B cell (primary cell): ENCODE measurements around the gene FAM53B. TPM values are rescaled to one million over a fixed set of nuclear protein-coding genes. Genes with fewer than 3 reads are reported as not detected.

Source experiments
- ATAC-seq: fragments of 200-7000 bp; cut with Tn5 transposase; one replicate; pipeline ENCODE4 v1.10.0; 2021; ENCODE audit warnings: low read depth, mild to moderate bottlenecking, moderate number of reproducible peaks, moderate library complexity
- CTCF ChIA-PET: fragments of 350-600 bp; sonication (Branson Sonifier 250); formaldehyde crosslinking; loops from one replicate; lab custom pipeline; 2021; ENCODE audit warnings: antibody characterized with exemption, inconsistent platforms; lab: Charles Lee
- POLR2A ChIA-PET: fragments of 350-600 bp; sonication (Branson Sonifier 250); formaldehyde crosslinking; loops from one replicate; lab custom pipeline; 2021; ENCODE audit warnings: antibody characterized with exemption; lab: Charles Lee
- DNase-seq: peaks from one replicate; pipeline ENCODE4 v3.0.0; 2013
- H2AFZ ChIP-seq: 2 replicates; pipeline ENCODE4 v1.6.1; 2012; ENCODE audit warnings: mild to moderate bottlenecking, low read depth, low read length; ENCODE audit not compliant: insufficient read depth, poor library complexity, severe bottlenecking
- H3K27ac ChIP-seq, 2 donors: 1 replicate in 1 of 2; 2 replicates in 1 of 2; pipeline ENCODE4 v1.5.1; 2012 to 2013; ENCODE audit warnings: low read length in 2 of 2, mild to moderate bottlenecking in 2 of 2, moderate library complexity in 1 of 2
- H3K27me3 ChIP-seq, 4 experiments: fragments of 200-600 bp in 1 of 4; sonication (generic) in 1 of 4; replicated peaks in 1 of 4; 1 replicate in 2 of 4; 2 replicates in 2 of 4; pipeline versions ENCODE4 v1.6.1 to v1.7.0; 2013 to 2016; ENCODE audit warnings: low read length in 3 of 4, mild to moderate bottlenecking in 2 of 4, mixed read lengths in 1 of 4, moderate library complexity in 1 of 4; ENCODE audit not compliant: insufficient read depth in 4 of 4, control insufficient read depth in 3 of 4; ENCODE audit errors: control extremely low read depth in 1 of 4
- H3K36me3 ChIP-seq, 2 experiments: replicated peaks in 1 of 2; 1 replicate in 1 of 2; 2 replicates in 1 of 2; pipeline versions ENCODE4 v1.6.1 to v1.7.1; 2013; ENCODE audit warnings: low read length in 1 of 2; ENCODE audit not compliant: insufficient read depth in 2 of 2, control insufficient read depth in 1 of 2; ENCODE audit errors: control extremely low read depth in 1 of 2, extremely low read depth in 1 of 2
- H3K4me1 ChIP-seq, 2 donors: fragments of 200-600 bp in 1 of 2; sonication (generic) in 1 of 2; 1 replicate in 1 of 2; 2 replicates in 1 of 2; pipeline versions ENCODE4 v1.5.1 to v1.6.1; 2013 to 2017; ENCODE audit warnings: low read length in 2 of 2; ENCODE audit not compliant: control insufficient read depth in 2 of 2, insufficient read depth in 2 of 2
- H3K4me2 ChIP-seq: replicated peaks from 2 replicates; pipeline ENCODE3; 2012; ENCODE audit warnings: mild to moderate bottlenecking, low read depth, low read length; ENCODE audit not compliant: poor library complexity, severe bottlenecking
- H3K4me3 ChIP-seq, 5 experiments: fragments of 200-600 bp in 1 of 5; sonication (generic) in 1 of 5; 1 replicate in 3 of 5; 2 replicates in 2 of 5; pipeline versions ENCODE4 v1.5.1 to v1.7.0; 2011 to 2016; ENCODE audit warnings: low read length in 4 of 5, mild to moderate bottlenecking in 4 of 5, low read depth in 2 of 5, control low read depth in 1 of 5, moderate library complexity in 1 of 5; ENCODE audit not compliant: insufficient read depth in 1 of 5; ENCODE audit errors: control extremely low read depth in 1 of 5, extremely low read depth in 1 of 5
- H3K79me2 ChIP-seq: fragments of 200-600 bp; sonication (generic); one replicate; pipeline ENCODE4 v1.6.0; 2016; ENCODE audit warnings: low read length; ENCODE audit not compliant: control insufficient read depth, insufficient read depth
- H3K9ac ChIP-seq: fragments of 200-600 bp; sonication (generic); 2 replicates; pipeline ENCODE4 v1.6.1; 2017; ENCODE audit warnings: mild to moderate bottlenecking, low read length, moderate library complexity
- H3K9me3 ChIP-seq, 3 donors: one replicate each; pipeline versions ENCODE4 v1.6.1 to v1.7.1; 2013; ENCODE audit warnings: low read length in 2 of 3; ENCODE audit not compliant: control insufficient read depth in 2 of 3, insufficient read depth in 1 of 3; ENCODE audit errors: control extremely low read depth in 1 of 3
- H4K20me1 ChIP-seq: 2 replicates; pipeline ENCODE4 v1.6.0; 2012; ENCODE audit warnings: mild to moderate bottlenecking, low read length; ENCODE audit not compliant: insufficient read depth, control insufficient read depth, poor library complexity, severe bottlenecking
- H3K27ac Mint-ChIP-seq: one replicate; pipeline ENCODE4 v1.8.0; 2021; ENCODE audit warnings: mixed read lengths
- H3K27me3 Mint-ChIP-seq: one replicate; pipeline ENCODE4 v1.8.0; 2021; ENCODE audit warnings: mixed read lengths
- H3K4me1 Mint-ChIP-seq: one replicate; pipeline ENCODE4 v1.8.0; 2021; ENCODE audit warnings: mixed read lengths
- H3K4me3 Mint-ChIP-seq: one replicate; pipeline ENCODE4 v1.8.0; 2021; ENCODE audit warnings: mixed read lengths
- H3K9me3 Mint-ChIP-seq: one replicate; pipeline ENCODE4 v1.8.0; 2022; ENCODE audit warnings: mixed read lengths; ENCODE audit not compliant: insufficient read depth
- CTCF ChIP-seq: fragments of 200-600 bp; IDR thresholded peaks from one replicate; pipeline ENCODE4 v1.8.0; 2022; ENCODE audit warnings: antibody characterized with exemption, mild to moderate bottlenecking
- EZH2 ChIP-seq: IDR thresholded peaks from 2 replicates; pipeline ENCODE4 v1.6.1; 2012; ENCODE audit warnings: borderline replicate concordance, low read depth, mild to moderate bottlenecking, moderate library complexity, low read length; ENCODE audit not compliant: insufficient read depth, poor library complexity, severe bottlenecking
- WGBS: methylation state at CpG from one replicate; pipeline ENCODE4 v1.1.5; 2013; ENCODE audit warnings: missing lambda C conversion rate; ENCODE audit not compliant: insufficient coverage; 5-methylcytosine and 5-hydroxymethylcytosine counted together
- intact Hi-C: fragments of 100-400 bp; cut with micrococcal nuclease; formaldehyde crosslinking; loops from one replicate; pipeline ENCODE4 v1.10.0; 2022
- polyA plus RNA-seq: library from polyadenylated mRNA; depleted of rRNA; stranded (reverse); fragments of >200 nt; gene quantifications from 2 replicates; pipeline ENCODE4 v1.2.3, GENCODE V29; 2012
- total RNA-seq, 2 donors: library from RNA; stranded (reverse); fragments of 120-200 nt in 1 of 2; gene quantifications; 1 replicate in 1 of 2; 2 replicates in 1 of 2; pipeline versions ENCODE4 v1.2.3 to v1.2.4, GENCODE V29; 2013 to 2022

The FAM53B gene
- total and polyA plus RNA-seq, 2 donors (not counting 1 experiment from before 2014, with no cell fraction given) = 51.2 to 186 TPM

- H3K27me3 ChIP-seq = no peaks in the 10 kb centered on the region
- ChIA-PET POLR2A (interaction anchor here (0.6 kb wide), 1 partner anchor 19 kb away, joined by 3 read pairs; no protein-coding TSS in a partner anchor), CTCF (interaction anchor here (0.9 to 3.1 kb wide), 5 partner anchors 19 to 147 kb away, joined by 3 to 10 read pairs (median 5); no protein-coding TSS in a partner anchor)
- intact Hi-C loops = no loop called here
- Mint-ChIP-seq H3K9me3 (no peaks in the 10 kb centered on the region), H3K4me1 (peaks cover 75% of the 10 kb centered on the region), H3K4me3 (no peak overlapping the region), H3K27ac (peak overlapping the region; percentile 46), H3K27me3 (no peaks in the 10 kb centered on the region)
- H3K4me2 ChIP-seq = peak overlapping the region; percentile 31
- H3K27ac ChIP-seq = peak overlapping the region in 1 of 2 donors; percentile 57
- ATAC-seq = no peak
- H3K79me2 ChIP-seq = peaks cover 100% of the 10 kb centered on the region
- H2AFZ ChIP-seq = no peak overlapping the region
- H3K4me3 ChIP-seq = no peak overlapping the region
- H3K36me3 ChIP-seq = peaks cover 0 to 88% of the 10 kb centered on the region in 2 experiments
- no peak overlapping the region for H3K9ac ChIP-seq
- DNase-seq = no peak
- peaks cover 40 to 78% of the 10 kb centered on the region in 2 donors for H3K4me1 ChIP-seq
- peaks cover 95% of the 10 kb centered on the region for H4K20me1 ChIP-seq
- no peaks in the 10 kb centered on the region for H3K9me3 ChIP-seq
- no peak for TF ChIP-seq CTCF
- TF ChIP-seq EZH2 = no peak
- 97% methylated on average over 7 of the region's 8 CpGs for WGBS
Observed at GRCh38 chr10:124679401-124679800, 64.8 kb downstream of the FAM53B start.

GRCh38 chr10:124678557-124679240, 65.5 kb downstream of the FAM53B start:
- intact Hi-C loops = no loop called here
- H3K4me1 Mint-ChIP-seq = peaks cover 75% of the 10 kb centered on the region
- WGBS = 65% methylated on average over 12 of the region's 12 CpGs
- Histone ChIP-seq H3K4me3 (no peak overlapping the region), H3K9ac (no peak overlapping the region), H2AFZ (peak overlapping the region; percentile 6), H3K4me2 (peak overlapping the region; percentile 31), H3K4me1 (peaks cover 33 to 78% of the 10 kb centered on the region in 2 donors), H4K20me1 (peaks cover 95% of the 10 kb centered on the region), H3K9me3 (no peaks in the 10 kb centered on the region), H3K27ac (peak overlapping the region in 1 of 2 donors; percentile 57), H3K27me3 (no peaks in the 10 kb centered on the region), H3K36me3 (peaks cover 0 to 91% of the 10 kb centered on the region in 2 experiments), H3K79me2 (peaks cover 100% of the 10 kb centered on the region)
- DNase-seq (no peak), ATAC-seq (no peak)
- CTCF ChIA-PET = interaction anchor here (1.4 to 3.1 kb wide), 3 partner anchors 21 to 62 kb away, joined by 5 to 10 read pairs (median 7); no protein-coding TSS in a partner anchor
- peak overlapping the region; percentile 46 for H3K27ac Mint-ChIP-seq
- H3K27me3 Mint-ChIP-seq = no peaks in the 10 kb centered on the region
- H3K9me3 Mint-ChIP-seq = no peaks in the 10 kb centered on the region
- no peak overlapping the region for H3K4me3 Mint-ChIP-seq
- POLR2A ChIA-PET = interaction anchor here (0.6 kb wide), 2 partner anchors 18 to 64 kb away, joined by 3 to 8 read pairs; no protein-coding TSS in a partner anchor
- TF ChIP-seq CTCF (no peak), EZH2 (no peak)
